NCI-H187 (cell line): Measurements from ENCODE around the gene PFN4.
"Not testable (repeated sequence)": the region's sequence is repeated elsewhere in the genome, so short reads cannot be mapped to it uniquely, and the experiment has no call there.

Source experiments
- DNase-seq, 2 experiments: peaks; one replicate each; lab custom pipeline; 2025; lab: John Stamatoyannopoulos, UW

The PFN4 gene

GRCh38 chr2:24111407-24111901 is 11.7 kb downstream of the PFN4 start:
- no peak for DNase-seq

- no peak for DNase-seq
These were observed 12.4 kb downstream of the PFN4 start for GRCh38 chr2:24110660-24111303.

DNA sequence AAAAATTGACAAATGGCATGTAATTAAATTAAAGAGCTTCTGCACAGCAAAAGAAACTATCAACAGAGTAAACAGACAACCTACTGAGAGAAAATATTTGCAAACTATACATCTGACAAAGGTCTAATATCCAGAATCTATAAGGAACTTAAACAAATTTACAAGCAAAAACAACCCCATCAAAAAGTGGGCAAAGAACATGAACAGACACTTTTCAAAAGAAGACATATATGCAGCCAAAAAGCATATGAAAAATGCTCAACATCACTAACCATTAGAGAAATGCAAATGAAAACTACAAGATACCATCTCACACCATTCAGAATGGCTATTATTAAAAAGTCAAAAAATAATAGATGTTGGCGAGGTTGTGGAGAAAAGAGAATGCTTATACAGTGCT is 13.7 kb downstream of the PFN4 start:
- not testable (repeated sequence) for DNase-seq

DNA sequence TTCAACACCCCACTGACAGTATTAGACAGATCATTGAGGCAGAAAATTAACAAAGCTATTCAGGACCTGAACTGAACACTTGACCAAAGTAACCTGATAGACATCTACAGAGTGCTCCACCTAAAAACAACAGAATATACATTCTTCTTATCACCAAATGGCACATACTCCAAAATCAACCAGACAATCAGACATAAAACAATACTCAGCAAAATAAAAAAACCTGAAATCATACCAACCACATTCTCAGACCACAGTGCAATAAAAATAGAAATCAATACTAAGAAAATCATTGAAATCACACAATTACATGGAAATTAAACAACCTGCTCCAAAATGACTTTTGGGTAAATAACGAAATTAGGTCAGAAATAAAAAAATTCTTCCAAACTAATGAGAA is 15.8 kb downstream of the PFN4 start:
- no peak for DNase-seq

DNA sequence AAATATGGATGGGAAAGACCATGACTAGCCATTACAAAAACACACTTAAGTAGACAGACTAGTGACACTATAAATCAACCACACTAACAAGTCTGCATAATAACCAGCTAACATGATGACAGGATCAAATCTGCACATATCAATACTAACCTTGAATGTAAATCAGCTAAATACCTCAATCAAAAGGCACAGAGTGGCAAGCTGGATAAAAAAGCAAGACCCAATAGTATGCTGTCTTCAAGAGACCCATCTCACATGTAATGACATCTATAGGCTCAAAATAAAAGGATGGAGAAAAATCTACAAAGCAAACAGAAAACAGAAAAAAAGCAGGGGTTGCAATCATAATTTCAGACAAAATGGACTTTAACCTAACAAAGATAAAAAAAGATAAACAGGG is 16.3 kb downstream of the PFN4 start:
- no peak for DNase-seq

GRCh38 chr2:24105816-24106215 is 17.3 kb downstream of the PFN4 start:
- no peak for DNase-seq

DNA sequence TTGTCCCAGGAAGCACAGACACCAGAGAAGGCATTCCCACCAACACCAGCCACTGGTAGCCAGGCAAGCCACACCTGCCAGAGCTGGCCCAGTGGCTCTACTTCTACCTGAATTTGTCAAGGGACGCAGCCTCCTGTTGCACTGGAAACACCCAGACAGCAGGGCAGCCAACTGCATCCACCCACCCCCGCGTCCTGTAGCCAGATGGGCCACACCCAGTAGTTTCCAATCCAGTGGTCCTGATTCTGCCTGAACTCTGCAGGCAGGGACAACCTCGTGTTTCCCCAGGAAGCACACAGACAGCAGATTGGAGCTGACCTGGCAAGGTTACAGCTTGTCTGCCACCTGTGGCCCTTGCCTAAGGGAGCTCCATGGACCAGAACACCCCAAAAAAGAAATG is 18.2 kb downstream of the PFN4 start:
- DNase-seq: no peak

DNA sequence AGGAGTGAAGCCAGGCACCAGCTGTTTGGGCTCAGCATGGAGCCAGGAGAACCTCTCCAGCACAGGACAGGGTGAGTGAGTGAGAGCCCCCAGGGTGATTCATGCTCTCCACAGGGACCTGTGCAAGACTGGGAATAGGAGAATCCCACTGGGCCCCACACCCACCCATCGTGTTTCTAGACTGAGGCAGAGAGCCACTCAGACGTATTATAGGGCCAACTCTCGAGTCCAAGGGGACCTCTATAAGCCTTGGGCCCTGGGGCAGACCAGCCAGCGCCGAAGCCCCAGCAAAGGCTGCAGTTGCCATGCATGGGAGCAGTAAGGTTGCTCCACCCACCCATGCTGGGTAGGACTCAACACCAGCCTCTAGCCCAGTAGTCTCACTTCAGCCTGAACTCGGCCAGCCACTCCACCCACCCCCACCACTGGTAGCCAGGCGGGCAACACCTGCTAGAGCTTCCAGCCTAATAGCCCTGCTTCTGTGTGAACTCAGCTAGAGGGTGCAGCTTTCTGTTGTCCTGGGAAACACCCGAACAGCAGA is 19.0 kb downstream of the PFN4 start:
- DNase-seq: no peak

GRCh38 chr2:24102677-24103076 is 20.5 kb downstream of the PFN4 start:
- DNase-seq: no peak

- DNase-seq: no peak
These were observed 21.1 kb downstream of the PFN4 start for GRCh38 chr2:24101992-24102391.

GRCh38 chr2:24100732-24101131 is 22.4 kb downstream of the PFN4 start:
- not testable (repeated sequence) for DNase-seq

- not testable (repeated sequence) for DNase-seq
These were observed 27.9 kb downstream of the PFN4 start for GRCh38 chr2:24095171-24095677.

- DNase-seq: not testable (repeated sequence)
These were observed 29.9 kb downstream of the PFN4 start for GRCh38 chr2:24093270-24093669.

DNA sequence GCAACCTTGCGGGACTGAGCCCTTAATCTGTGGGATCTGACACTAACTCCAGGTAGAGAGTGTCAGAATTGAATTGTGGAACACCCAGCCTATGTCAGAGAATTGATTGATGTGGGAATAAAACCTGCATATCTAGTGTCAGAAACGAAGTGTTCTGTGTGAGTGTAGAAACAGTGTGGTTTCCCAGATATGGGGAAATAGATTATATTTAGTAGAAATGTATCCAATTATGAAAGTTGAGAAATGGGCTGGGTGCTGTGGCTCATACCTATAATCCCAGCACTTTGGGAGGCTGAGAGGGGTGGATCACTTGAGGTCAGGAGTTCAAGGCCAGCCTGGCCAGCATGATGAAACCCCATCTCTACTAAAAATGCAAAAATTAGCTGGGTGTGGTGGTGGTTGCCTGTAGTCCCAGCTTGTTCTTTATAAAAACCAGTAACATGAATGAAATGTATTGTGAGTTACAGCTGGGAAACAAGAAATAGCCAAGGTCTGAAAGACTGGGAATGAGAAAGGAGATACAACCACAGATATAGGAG is 34.2 kb downstream of the PFN4 start:
- DNase-seq: no peak

DNA sequence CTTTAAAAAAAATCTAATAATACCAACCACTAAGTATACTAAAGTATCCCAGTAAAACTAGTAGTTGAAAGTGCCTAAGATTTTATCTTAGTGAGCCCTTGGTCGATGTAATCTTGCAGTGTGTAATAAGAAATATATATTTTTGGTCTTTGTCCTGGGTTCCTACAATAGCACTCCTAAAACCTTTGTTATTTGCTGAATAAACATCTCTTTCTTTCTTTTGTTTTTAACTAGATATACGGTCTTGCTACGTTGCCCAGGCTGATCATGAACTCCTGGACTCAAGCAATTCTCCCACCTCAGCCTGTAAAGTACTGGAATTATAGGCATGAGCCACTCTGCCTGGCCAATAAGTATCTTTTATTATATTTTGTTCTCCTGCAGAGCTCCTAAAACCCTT is 36.1 kb downstream of the PFN4 start:
- DNase-seq: no peak

DNA sequence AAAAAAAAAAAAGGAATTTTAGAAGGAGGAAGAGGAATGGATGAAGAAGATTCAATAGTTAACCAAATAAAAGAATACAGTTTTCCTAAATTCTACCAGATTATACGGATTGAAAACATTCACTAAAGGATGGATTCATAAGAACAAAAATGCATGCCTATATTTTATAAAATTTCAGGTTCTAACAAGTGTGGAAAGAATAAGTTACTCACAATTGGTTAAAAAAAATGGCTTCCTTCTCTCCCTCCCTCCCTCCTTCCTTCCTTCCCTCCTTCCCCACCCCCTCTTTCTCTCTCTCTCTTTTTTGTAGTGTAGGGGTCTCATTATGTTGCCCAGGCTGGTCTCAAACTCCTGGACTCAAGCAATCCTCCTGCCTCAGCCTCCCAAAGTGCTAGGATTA is 36.9 kb downstream of the PFN4 start:
- DNase-seq: no peak

DNA sequence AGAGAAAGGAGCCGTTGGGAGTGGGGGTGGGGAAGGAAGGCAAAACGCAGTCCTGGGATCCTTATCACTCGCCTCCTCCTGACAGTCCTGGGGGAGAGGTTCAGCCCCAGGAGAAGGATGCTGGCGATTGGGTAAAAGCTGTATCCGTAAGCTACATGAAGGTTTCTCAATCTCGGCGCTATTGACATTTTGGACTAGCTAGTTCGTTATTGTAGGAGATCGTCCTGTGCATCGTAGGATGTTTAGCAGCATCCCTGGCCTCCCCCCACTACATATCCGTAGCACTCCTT is 38.0 kb downstream of the PFN4 start:
- no peak for DNase-seq

DNA sequence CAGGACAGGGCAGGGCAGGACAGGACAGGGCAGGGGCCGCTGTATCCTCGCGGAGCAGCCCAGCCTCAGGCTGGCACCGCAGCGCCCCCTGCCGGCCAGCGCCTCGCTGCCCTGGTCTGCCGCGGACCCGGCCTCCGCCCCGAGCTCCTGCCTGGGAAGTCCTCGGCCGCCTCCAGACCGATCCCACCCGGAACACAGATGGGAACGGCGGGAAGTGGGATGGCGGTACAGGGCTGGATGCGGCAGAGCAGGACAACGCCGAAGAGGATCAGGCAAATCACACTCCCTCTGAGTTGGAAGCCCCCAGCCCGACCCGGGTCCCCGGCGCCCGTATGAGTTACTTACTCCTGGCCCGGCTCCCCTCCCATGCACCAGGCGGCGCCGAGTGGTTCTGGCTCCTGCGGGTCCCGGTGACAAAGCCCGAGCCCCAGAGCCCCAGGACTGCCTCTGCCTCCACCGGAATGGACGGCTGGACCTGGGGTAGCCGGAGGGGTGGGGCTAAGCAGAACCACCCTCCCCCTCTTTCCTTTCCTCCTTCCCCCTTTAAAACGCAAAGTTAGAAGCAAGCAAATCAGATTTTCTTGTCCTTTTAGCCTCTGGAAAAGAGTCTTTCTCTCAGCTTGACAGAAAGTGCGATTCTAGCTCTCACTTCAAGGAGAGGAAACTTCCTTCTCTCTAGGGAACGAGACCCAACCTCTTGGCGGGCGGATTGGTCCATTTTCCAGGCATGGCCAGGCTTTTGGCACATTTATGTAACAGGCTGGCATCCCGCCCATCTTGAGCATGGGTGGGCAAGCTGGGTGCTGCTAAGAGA is 38.5 kb downstream of the PFN4 start, which contains the start of gene TP53I3:
TP53I3 (minus strand) TSS at position 449 of the 814 bp plus-strand sequence. CDS start 508 bp downstream, outside the sequence.
- DNase-seq: peak; percentile 80

GRCh38 chr2:24083567-24084385 is 39.4 kb downstream of the PFN4 start:
- DNase-seq: no peak

- DNase-seq: no peak
These were observed 40.2 kb downstream of the PFN4 start for GRCh38 chr2:24082787-24083566.

DNA sequence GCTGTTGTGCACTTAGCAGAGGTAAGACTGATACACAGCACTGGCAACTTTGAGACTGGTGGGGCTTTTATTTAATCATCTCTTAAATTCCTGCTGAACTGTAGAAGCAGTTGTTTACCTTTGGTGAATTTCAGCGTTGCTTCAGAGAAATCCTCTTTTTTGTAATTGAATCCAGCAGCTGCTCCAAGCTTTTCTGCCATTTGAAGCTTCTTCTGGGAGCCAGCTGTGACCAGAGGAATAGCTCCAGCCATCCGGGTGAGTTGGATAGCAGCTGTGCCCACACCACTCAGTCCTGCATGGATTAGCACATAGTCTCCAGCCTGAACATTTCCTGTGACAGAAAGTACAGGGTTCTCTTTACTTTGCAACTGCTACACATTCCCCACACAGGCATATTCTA is 42.4 kb downstream of the PFN4 start:
- peak; percentile 25 to 53 for DNase-seq
